Loucy (cell line): Measurements from ENCODE around the gene TACR2.

Source experiments
- CTCF ChIP-seq: fragments of 200-600 bp; sonication (generic); conservative IDR thresholded peaks from 2 replicates; pipeline ENCODE4 v1.5.1; 2014; ENCODE audit warnings: mild to moderate bottlenecking, antibody characterized with exemption, low read length
- EZH2phosphoT487 ChIP-seq: fragments of 200-600 bp; IDR thresholded peaks from 2 replicates; pipeline ENCODE4 v1.6.1; 2018; ENCODE audit warnings: antibody characterized with exemption, mild to moderate bottlenecking, moderate library complexity, borderline replicate concordance

GRCh38 chr10:69461243-69462025 lies 44.7 kb upstream of the TACR2 start:
- TF ChIP-seq CTCF: no peak
- TF ChIP-seq EZH2phosphoT487: no peak
